ENCODE results near the gene DCHS1. TPM values are rescaled to one million over a fixed set of nuclear protein-coding genes. Genes with fewer than 3 reads are reported as not detected.

Gene DCHS1
- total and polyA plus RNA-seq, 10 of the 15 experiments (the other 5 are each of a cell fraction or from before 2014, with no cell fraction given) = 0.02 to 0.64 (median 0.18) TPM; not detected in 1

- TF ChIP-seq PRDM15 (CRISPR knock-in tag; IDR thresholded peaks at IDR 0.05) (no peak), LARP7 (IDR thresholded peaks at IDR 0.05) (no peak), SMARCA5 (IDR thresholded peaks at IDR 0.05) (peak; percentile 28; the same call in 1 of the 2 replicates), IRF3 (IDR thresholded peaks at IDR 0.05) (no peak), NBN (IDR thresholded peaks at IDR 0.05) (no peak), MXI1 (IDR thresholded peaks at IDR 0.05; ENCODE audit: low read depth, low read length) (peak; percentile 83)
Measured at GRCh38 chr11:6604081-6604626, 51.5 kb downstream of the DCHS1 start (continued).

Data from GM12878 (cell line).